Endothelial cell of umbilical vein (primary cell): Measurements from ENCODE around the gene INTS4.

Experiments
- CTCF ChIP-seq, 2 donors: IDR thresholded peaks; 1 replicate in 1 of 2; 2 replicates in 1 of 2; pipeline ENCODE4 v1.5.1; 2011; ENCODE audit warnings: low read length in 2 of 2, mild to moderate bottlenecking in 2 of 2, moderate library complexity in 2 of 2, control low read depth in 1 of 2, inconsistent platforms in 1 of 2, low read depth in 1 of 2; ENCODE audit not compliant: insufficient read depth in 1 of 2; ENCODE audit errors: extremely low read depth in 1 of 2
- EZH2 ChIP-seq: IDR thresholded peaks from 2 replicates; pipeline ENCODE4 v1.6.1; 2012; ENCODE audit warnings: borderline replicate concordance, low read depth, mild to moderate bottlenecking, moderate library complexity, low read length, inconsistent platforms; ENCODE audit not compliant: severe bottlenecking
- FOS ChIP-seq: IDR thresholded peaks from 2 replicates; pipeline ENCODE4 v1.6.1; 2011; ENCODE audit warnings: mild to moderate bottlenecking, low read length, moderate library complexity, borderline replicate concordance; ENCODE audit not compliant: insufficient read depth
- GATA2 ChIP-seq: IDR thresholded peaks from 2 replicates; pipeline ENCODE4 v1.7.0; 2011; ENCODE audit warnings: low read depth, mild to moderate bottlenecking, moderate library complexity, mixed read lengths, low read length; ENCODE audit not compliant: insufficient read length, insufficient read depth
- JUN ChIP-seq: IDR thresholded peaks from 2 replicates; pipeline ENCODE4 v1.6.1; 2011; ENCODE audit warnings: borderline replicate concordance, low read depth; ENCODE audit not compliant: insufficient read length, insufficient read depth
- MAX ChIP-seq: IDR thresholded peaks from 2 replicates; pipeline ENCODE4 v1.6.1; 2011; ENCODE audit not compliant: insufficient read depth, insufficient read length
- MYC ChIP-seq: IDR thresholded peaks from one replicate; pipeline ENCODE4 v1.6.1; 2011; ENCODE audit warnings: mild to moderate bottlenecking, low read depth, low read length
- POLR2A ChIP-seq: IDR thresholded peaks from 2 replicates; pipeline ENCODE4 v1.6.1; 2012; ENCODE audit warnings: low read depth, mild to moderate bottlenecking, control low read depth, low read length
- POLR2AphosphoS5 ChIP-seq: IDR thresholded peaks from 2 replicates; pipeline ENCODE4 v1.6.1; 2012; ENCODE audit warnings: low read depth, mild to moderate bottlenecking, control low read depth, low read length, moderate library complexity; ENCODE audit not compliant: insufficient read depth

DNA sequence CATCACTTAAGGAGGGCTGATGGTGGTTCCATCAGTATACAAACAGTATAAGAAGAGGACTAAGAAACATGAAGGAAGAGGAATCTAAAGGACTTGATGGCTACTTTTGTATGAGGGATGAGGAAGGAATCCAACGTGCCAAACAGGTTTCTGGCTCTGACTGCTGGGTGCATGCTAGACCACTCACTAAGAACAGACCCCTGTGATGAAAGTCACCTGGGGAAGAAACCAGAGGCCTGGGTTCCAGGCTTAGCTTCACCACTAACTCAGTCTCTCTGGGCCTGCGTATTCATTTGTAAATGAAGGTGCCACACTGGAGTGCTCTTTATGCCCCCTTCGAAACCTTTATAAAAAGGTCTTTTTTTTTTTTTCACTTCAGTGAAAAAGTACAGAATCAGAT lies 118.4 kb downstream of the INTS4 start:
- TF ChIP-seq CTCF (IDR thresholded peaks at IDR 0.05; ENCODE audit: extremely low read depth in 1 of 2, insufficient read depth in 1 of 2, low read depth in 1 of 2, low read length in 2 of 2), result no peak
- TF ChIP-seq MAX, result no peak
- TF ChIP-seq JUN, result no peak
- no peak for TF ChIP-seq POLR2A
- no peak for TF ChIP-seq FOS
- TF ChIP-seq EZH2, result no peak
- TF ChIP-seq POLR2AphosphoS5, result no peak
- no peak for TF ChIP-seq MYC
- TF ChIP-seq GATA2, result no peak
